HCT116 (cell line): ENCODE results near the gene FOXD3. TPM values are rescaled to one million over a fixed set of nuclear protein-coding genes. Genes with fewer than 3 reads are reported as not detected.

Experiments
- ATAC-seq: fragments of 200-7000 bp; cut with Tn5 transposase; 2 replicates; pipeline ENCODE4 v1.9.1; 2020; ENCODE audit warnings: mild to moderate bottlenecking, moderate library complexity
- BruUV-seq: library from RNA; stranded (reverse); fragments of 400-500 nt; replicated peaks from 2 replicates; lab custom pipeline; 2021; lab: Mats Ljungman, UMichigan
- CTCF ChIA-PET: fragments of 300-600 bp; sonication (Branson Sonifier 250); formaldehyde crosslinking; loops from one replicate; lab custom pipeline; 2021; ENCODE audit warnings: antibody characterized with exemption; lab: Charles Lee
- POLR2A ChIA-PET: fragments of 300-600, 350-600 bp; sonication (Branson Sonifier 250); formaldehyde crosslinking; loops from one replicate; lab custom pipeline; 2021; ENCODE audit warnings: antibody characterized with exemption; lab: Charles Lee
- RAD21 ChIA-PET, 2 experiments: fragments of 300-600 bp; sonication (Branson Sonifier 250); formaldehyde crosslinking; loops; one replicate each; lab custom pipeline; 2023; ENCODE audit warnings: low total read pairs in 2 of 2; ENCODE audit not compliant: uncharacterized antibody in 2 of 2, unreplicated experiment in 2 of 2, low non-redundant PET in 1 of 2; lab: Charles Lee
- DNase-seq: peaks from one replicate; pipeline ENCODE4 v3.0.0-alpha.2; 2010; ENCODE audit warnings: low read depth, low spot score
- H2AFZ ChIP-seq: fragments of 200-600 bp; shearing (Covaris generic), sonication (generic); 2 replicates; pipeline ENCODE4 v1.6.1; 2017; ENCODE audit warnings: low read depth, mixed run types, mixed read lengths, antibody characterized with exemption, low read length; ENCODE audit not compliant: poor library complexity, severe bottlenecking
- H3K27ac ChIP-seq: 2 replicates; pipeline ENCODE4 v1.5.1; 2012; ENCODE audit warnings: low read depth, low read length
- H3K27me3 ChIP-seq: fragments of 200-600 bp; sonication (generic); 2 replicates; pipeline ENCODE4 v1.6.1; 2016; ENCODE audit warnings: mixed run types, low read length, mixed read lengths; ENCODE audit not compliant: insufficient read depth
- H3K36me3 ChIP-seq, 2 experiments: fragments of 200-500 bp in 1 of 2; fragments of 200-600 bp in 1 of 2; sonication (Bioruptor generic) in 1 of 2; sonication (generic) in 1 of 2; 2 replicates each; pipeline versions ENCODE4 v1.5.1 to v1.6.1; 2014 to 2016; ENCODE audit warnings: low read length in 2 of 2, inconsistent platforms in 1 of 2, mixed read lengths in 1 of 2, mixed run types in 1 of 2; ENCODE audit not compliant: insufficient read depth in 2 of 2, control insufficient read depth in 1 of 2
- H3K4me1 ChIP-seq, 2 experiments: fragments of 200-600 bp in 1 of 2; sonication (generic) in 1 of 2; 2 replicates each; pipeline versions ENCODE4 v1.5.1 to v1.6.1; 2012 to 2017; ENCODE audit warnings: low read length in 2 of 2, inconsistent platforms in 1 of 2, mild to moderate bottlenecking in 1 of 2, mixed read lengths in 1 of 2, mixed run types in 1 of 2, moderate library complexity in 1 of 2; ENCODE audit not compliant: insufficient read depth in 2 of 2, control insufficient read depth in 1 of 2
- H3K4me2 ChIP-seq: fragments of 200-600 bp; sonication (generic); 2 replicates; pipeline ENCODE4 v1.6.1; 2017; ENCODE audit warnings: mixed run types, low read length, mixed read lengths
- H3K4me3 ChIP-seq, 2 experiments: fragments of 200-600 bp in 1 of 2; sonication (generic) in 1 of 2; replicated peaks in 1 of 2; 2 replicates each; pipeline ENCODE4 v1.5.1; 2011 to 2016; ENCODE audit warnings: low read length in 2 of 2, control low read depth in 1 of 2, low read depth in 1 of 2, mild to moderate bottlenecking in 1 of 2, mixed read lengths in 1 of 2, mixed run types in 1 of 2
- H3K79me2 ChIP-seq: fragments of 200-600 bp; sonication (generic); 2 replicates; pipeline ENCODE4 v1.6.1; 2017; ENCODE audit warnings: mild to moderate bottlenecking, mixed run types, low read length, moderate library complexity, mixed read lengths; ENCODE audit not compliant: insufficient read depth
- H3K9ac ChIP-seq: fragments of 200-600 bp; sonication (generic); 2 replicates; pipeline ENCODE4 v1.6.1; 2016; ENCODE audit warnings: low read length, mixed read lengths
- H3K9me2 ChIP-seq: fragments of 200-600 bp; sonication (generic), shearing (Covaris generic); 2 replicates; pipeline ENCODE4 v1.6.1; 2017; ENCODE audit warnings: mixed run types, mild to moderate bottlenecking, moderate library complexity; ENCODE audit not compliant: insufficient read depth
- H3K9me3 ChIP-seq, 2 experiments: fragments of 200-500 bp in 1 of 2; fragments of 200-600 bp in 1 of 2; sonication (Bioruptor generic) in 1 of 2; sonication (generic) in 1 of 2; 2 replicates each; pipeline ENCODE4 v1.6.1; 2014 to 2017; ENCODE audit warnings: low read length in 2 of 2, mixed read lengths in 2 of 2, inconsistent platforms in 1 of 2, low read depth in 1 of 2, mild to moderate bottlenecking in 1 of 2, mixed run types in 1 of 2, moderate library complexity in 1 of 2; ENCODE audit not compliant: control insufficient read depth in 1 of 2, insufficient read depth in 1 of 2
- H4K20me1 ChIP-seq: fragments of 200-600 bp; sonication (generic), shearing (Covaris generic); 2 replicates; pipeline ENCODE4 v1.6.1; 2017; ENCODE audit warnings: mixed run types, mild to moderate bottlenecking, moderate library complexity; ENCODE audit not compliant: insufficient read depth
- CEBPB ChIP-seq: IDR thresholded peaks from 2 replicates; pipeline ENCODE4 v1.6.1; 2012; ENCODE audit warnings: low read depth
- ELF1 ChIP-seq: IDR thresholded peaks from 2 replicates; pipeline ENCODE4 v1.6.1; 2012; ENCODE audit warnings: low read depth, borderline replicate concordance
- EZH2 ChIP-seq: fragments of 200-600 bp; sonication (generic); IDR thresholded peaks from 2 replicates; pipeline ENCODE4 v1.6.1; 2017; ENCODE audit warnings: antibody characterized with exemption, mixed run types
- FOSL1 ChIP-seq: IDR thresholded peaks from 2 replicates; pipeline ENCODE4 v1.6.1; 2012; ENCODE audit warnings: low read depth
- JUND ChIP-seq: IDR thresholded peaks from 2 replicates; pipeline ENCODE4 v1.6.1; 2012
- POLR2AphosphoS5 ChIP-seq: IDR thresholded peaks from 2 replicates; pipeline ENCODE4 v1.6.1; 2011; ENCODE audit warnings: mild to moderate bottlenecking, low read depth, low read length, moderate library complexity
- TCF7L2 ChIP-seq: IDR thresholded peaks from 2 replicates; pipeline ENCODE4 v1.7.0; 2011; ENCODE audit warnings: borderline replicate concordance, inconsistent platforms; ENCODE audit not compliant: insufficient read depth, insufficient read length; ENCODE audit errors: extremely low read depth
- ZFX ChIP-seq: fragments of 450-650 bp; IDR thresholded peaks from 2 replicates; pipeline ENCODE4 v1.6.1; 2017
- ZNF274 ChIP-seq: fragments of 200-500 bp; sonication (Bioruptor generic); IDR thresholded peaks from 2 replicates; pipeline ENCODE4 v1.6.1; 2014; ENCODE audit warnings: mild to moderate bottlenecking, low read depth, low read length, inconsistent platforms
- intact Hi-C: fragments of 100-400 bp; cut with micrococcal nuclease; formaldehyde crosslinking; loops from 2 replicates; pipeline ENCODE4 v1.10.0; 2022
- total RNA-seq: library from RNA; stranded (reverse); gene quantifications from one replicate; pipeline ENCODE4 v1.2.1, GENCODE V29; 2021; ENCODE audit not compliant: unreplicated experiment
- TF ChIP-seq, protein P1 (sequence below): IDR thresholded peaks from 2 replicates; pipeline ENCODE4 v1.6.1; 2012
- TF ChIP-seq, protein P2 (sequence below): IDR thresholded peaks from 2 replicates; pipeline ENCODE4 v1.6.1; 2011; ENCODE audit warnings: mild to moderate bottlenecking, low read length, moderate library complexity; ENCODE audit not compliant: insufficient replicate concordance; ENCODE audit errors: extremely low read depth
- TF ChIP-seq, protein P3 (sequence below), 3 experiments: fragments of 200-600 bp in 1 of 3; sonication (generic) in 1 of 3; IDR thresholded peaks in 2 of 3; conservative IDR thresholded peaks in 1 of 3; 2 replicates each; pipeline ENCODE4 v1.5.1; 2012 to 2017; ENCODE audit warnings: low read depth in 2 of 3, low read length in 2 of 3, antibody characterized with exemption in 1 of 3, borderline replicate concordance in 1 of 3, control low read depth in 1 of 3, mild to moderate bottlenecking in 1 of 3, mixed read lengths in 1 of 3, mixed run types in 1 of 3, moderate library complexity in 1 of 3; ENCODE audit not compliant: insufficient read depth in 1 of 3

Gene FOXD3
- total RNA-seq, 1 experiment from 2014 or later, result 0.17 TPM

DNA sequence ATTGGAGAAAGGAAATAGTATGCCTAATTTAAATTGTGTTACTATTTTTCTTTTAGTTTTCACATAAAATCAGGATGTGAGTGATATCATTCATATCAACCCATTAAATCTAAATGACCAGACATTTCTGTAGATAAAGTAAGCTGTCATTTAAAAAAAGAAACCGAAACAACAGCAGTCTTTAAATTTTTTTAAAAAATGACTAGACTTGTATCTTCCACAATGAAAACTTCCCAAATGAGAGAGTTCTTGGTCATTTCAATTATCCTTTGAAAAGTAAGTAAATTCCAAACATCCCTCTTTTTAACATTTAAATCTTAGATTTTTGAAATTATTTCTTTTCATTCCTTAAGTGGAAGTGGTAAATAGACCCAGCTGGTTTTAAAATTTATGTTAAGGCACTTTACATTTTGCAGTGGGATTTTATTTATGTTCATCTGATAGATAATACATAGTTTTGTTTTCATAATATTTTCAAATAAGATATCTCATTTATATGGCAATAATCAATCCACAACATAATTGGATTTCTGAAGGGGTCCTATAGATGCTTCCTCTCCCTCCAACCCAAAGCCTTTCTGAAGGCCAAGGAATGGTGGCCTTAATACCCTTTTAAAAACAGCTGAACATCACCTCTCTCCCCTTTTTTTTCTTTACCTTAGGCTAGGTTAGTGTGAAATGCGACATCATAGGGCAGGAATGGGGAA is 3.1 kb downstream of the FOXD3 start:
- ATAC-seq (no peak), DNase-seq (no peak)
- no TSS peak for BruUV-seq
- no peak for TF ChIP-seq POLR2AphosphoS5
- no peak for TF ChIP-seq ZFX
- TF ChIP-seq, protein P1, sequence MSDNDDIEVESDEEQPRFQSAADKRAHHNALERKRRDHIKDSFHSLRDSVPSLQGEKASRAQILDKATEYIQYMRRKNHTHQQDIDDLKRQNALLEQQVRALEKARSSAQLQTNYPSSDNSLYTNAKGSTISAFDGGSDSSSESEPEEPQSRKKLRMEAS, result no peak
- no peak for TF ChIP-seq CEBPB
- no peak for TF ChIP-seq FOSL1
- TF ChIP-seq, protein P2, sequence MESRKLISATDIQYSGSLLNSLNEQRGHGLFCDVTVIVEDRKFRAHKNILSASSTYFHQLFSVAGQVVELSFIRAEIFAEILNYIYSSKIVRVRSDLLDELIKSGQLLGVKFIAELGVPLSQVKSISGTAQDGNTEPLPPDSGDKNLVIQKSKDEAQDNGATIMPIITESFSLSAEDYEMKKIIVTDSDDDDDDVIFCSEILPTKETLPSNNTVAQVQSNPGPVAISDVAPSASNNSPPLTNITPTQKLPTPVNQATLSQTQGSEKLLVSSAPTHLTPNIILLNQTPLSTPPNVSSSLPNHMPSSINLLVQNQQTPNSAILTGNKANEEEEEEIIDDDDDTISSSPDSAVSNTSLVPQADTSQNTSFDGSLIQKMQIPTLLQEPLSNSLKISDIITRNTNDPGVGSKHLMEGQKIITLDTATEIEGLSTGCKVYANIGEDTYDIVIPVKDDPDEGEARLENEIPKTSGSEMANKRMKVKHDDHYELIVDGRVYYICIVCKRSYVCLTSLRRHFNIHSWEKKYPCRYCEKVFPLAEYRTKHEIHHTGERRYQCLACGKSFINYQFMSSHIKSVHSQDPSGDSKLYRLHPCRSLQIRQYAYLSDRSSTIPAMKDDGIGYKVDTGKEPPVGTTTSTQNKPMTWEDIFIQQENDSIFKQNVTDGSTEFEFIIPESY, result no peak
- TF ChIP-seq ZNF274, result no peak
- no peak for TF ChIP-seq TCF7L2
- TF ChIP-seq ELF1, result no peak
- no peak for TF ChIP-seq JUND
- TF ChIP-seq EZH2, result no peak
- TF ChIP-seq, protein P3, sequence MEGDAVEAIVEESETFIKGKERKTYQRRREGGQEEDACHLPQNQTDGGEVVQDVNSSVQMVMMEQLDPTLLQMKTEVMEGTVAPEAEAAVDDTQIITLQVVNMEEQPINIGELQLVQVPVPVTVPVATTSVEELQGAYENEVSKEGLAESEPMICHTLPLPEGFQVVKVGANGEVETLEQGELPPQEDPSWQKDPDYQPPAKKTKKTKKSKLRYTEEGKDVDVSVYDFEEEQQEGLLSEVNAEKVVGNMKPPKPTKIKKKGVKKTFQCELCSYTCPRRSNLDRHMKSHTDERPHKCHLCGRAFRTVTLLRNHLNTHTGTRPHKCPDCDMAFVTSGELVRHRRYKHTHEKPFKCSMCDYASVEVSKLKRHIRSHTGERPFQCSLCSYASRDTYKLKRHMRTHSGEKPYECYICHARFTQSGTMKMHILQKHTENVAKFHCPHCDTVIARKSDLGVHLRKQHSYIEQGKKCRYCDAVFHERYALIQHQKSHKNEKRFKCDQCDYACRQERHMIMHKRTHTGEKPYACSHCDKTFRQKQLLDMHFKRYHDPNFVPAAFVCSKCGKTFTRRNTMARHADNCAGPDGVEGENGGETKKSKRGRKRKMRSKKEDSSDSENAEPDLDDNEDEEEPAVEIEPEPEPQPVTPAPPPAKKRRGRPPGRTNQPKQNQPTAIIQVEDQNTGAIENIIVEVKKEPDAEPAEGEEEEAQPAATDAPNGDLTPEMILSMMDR (IDR thresholded peaks at IDR 0.05 in 2 of 3, conservative IDR thresholded peaks at IDR 0.05 in 1 of 3; ENCODE audit: borderline replicate concordance in 1 of 3, insufficient read depth in 1 of 3, low read depth in 2 of 3, low read length in 2 of 3), result no peak
- Histone ChIP-seq H3K9me2 (no peaks in the 10 kb centered on the region), H3K79me2 (no peaks in the 10 kb centered on the region), H3K36me3 (no peaks in the 10 kb centered on the region), H4K20me1 (no peaks in the 10 kb centered on the region), H3K9ac (no peak overlapping the region), H3K4me1 (peaks cover 4 to 10% of the 10 kb centered on the region in 2 experiments), H3K9me3 (no peaks in the 10 kb centered on the region), H3K4me3 (no peak overlapping the region), H2AFZ (no peak overlapping the region), H3K27ac (no peak overlapping the region), H3K4me2 (no peak overlapping the region), H3K27me3 (no peaks in the 10 kb centered on the region)
- ChIA-PET POLR2A (interaction anchor here (0.6 kb wide), 1 partner anchor 13 kb away, joined by 4 read pairs; no protein-coding TSS in a partner anchor), CTCF (interaction anchor here (0.9 to 1.6 kb wide), 2 partner anchors 9 to 136 kb away, joined by 3 read pairs; no protein-coding TSS in a partner anchor), RAD21 (no interaction called here)
- intact Hi-C loops, result loop anchor here (5.0 to 10.0 kb wide), 3 partner anchors 117 to 919 kb away; partner anchors contain the start of genes EFCAB7 and ITGB3BP
